Measurements from ENCODE around the gene LTB.

LTB gene

GRCh38 chr6:31582230-31582643 is at the start of gene LTB:
Gene LTB (minus strand): TSS chr6:31582424. CDS start chr6:31582417, 7 bp downstream.
- peak; percentile 70 for DNase-seq

GRCh38 chr6:31631681-31632278 is 49.6 kb upstream of the LTB start:
- DNase-seq: no peak

DNA sequence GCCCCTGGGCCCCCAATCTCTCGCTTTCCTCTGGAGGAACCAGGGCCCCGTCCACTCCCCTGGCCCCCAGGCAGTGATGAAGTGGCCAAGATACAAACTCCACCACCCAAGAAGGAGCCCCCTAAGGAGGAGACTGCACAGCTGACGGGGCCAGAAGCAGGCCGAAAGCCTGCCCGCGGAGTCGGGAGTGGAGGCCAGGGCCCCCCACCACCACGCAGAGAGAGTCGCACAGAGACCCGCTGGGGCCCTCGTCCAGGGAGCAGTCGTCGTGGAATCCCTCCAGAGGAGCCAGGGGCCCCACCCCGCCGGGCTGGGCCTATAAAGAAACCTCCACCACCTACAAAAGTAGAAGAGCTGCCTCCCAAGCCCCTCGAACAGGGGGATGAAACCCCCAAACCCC is 49.0 kb upstream of the LTB start:
- no peak for DNase-seq

- DNase-seq: no peak
These were observed 48.1 kb upstream of the LTB start for GRCh38 chr6:31630177-31630934.

GRCh38 chr6:31629014-31629413 is 46.8 kb upstream of the LTB start:
- DNase-seq: no peak

GRCh38 chr6:31627690-31628287 is 45.6 kb upstream of the LTB start:
- no peak for DNase-seq

DNA sequence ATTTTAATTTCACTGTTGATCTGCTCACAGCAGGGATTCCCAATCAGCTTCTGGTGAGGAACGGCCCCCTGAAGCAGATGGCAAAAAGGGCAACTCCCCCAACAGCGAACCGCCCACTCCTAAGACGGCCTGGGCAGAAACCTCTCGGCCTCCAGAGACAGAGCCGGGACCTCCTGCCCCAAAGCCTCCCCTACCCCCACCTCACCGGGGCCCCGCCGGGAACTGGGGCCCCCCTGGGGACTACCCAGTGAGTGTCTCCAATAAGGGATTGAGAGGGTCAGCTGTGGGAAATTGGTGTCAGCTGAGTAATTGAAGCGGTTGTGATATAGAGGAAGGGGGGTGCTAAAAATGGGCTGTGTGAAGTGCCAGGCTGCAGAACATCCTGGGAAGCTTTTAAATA is 44.7 kb upstream of the LTB start:
- DNase-seq: no peak

GRCh38 chr6:31624070-31624469 is 41.8 kb upstream of the LTB start:
- no peak for DNase-seq

DNA sequence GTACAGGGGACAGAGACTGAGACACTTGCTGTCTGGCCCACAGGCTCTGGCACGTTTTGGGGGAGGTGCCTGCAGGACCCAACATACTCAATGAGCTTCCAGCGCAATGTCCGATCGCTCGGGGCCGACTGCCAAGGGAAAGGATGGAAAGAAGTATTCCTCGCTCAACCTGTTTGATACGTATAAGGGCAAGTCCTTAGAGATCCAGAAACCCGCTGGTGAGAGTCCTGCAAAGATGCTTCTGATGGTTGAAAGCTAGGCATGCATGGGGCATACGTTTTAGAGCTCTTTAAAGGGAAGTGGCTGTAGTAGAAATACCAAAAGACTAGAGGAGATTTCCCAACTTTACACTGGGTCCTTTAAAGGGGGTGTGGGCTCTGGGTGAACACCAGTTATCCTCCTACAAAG is 40.5 kb upstream of the LTB start:
- no peak for DNase-seq

GRCh38 chr6:31621991-31622390 is 39.8 kb upstream of the LTB start:
- no peak for DNase-seq

GRCh38 chr6:31621320-31621939 is 39.2 kb upstream of the LTB start:
- no peak for DNase-seq

- DNase-seq: peak; percentile 100
These were observed 38.5 kb upstream of the LTB start, which contains the start of gene PRRC2A for GRCh38 chr6:31620586-31621319. Gene PRRC2A (plus strand): TSS chr6:31620715. CDS start chr6:31622790, 2,075 bp downstream.

DNA sequence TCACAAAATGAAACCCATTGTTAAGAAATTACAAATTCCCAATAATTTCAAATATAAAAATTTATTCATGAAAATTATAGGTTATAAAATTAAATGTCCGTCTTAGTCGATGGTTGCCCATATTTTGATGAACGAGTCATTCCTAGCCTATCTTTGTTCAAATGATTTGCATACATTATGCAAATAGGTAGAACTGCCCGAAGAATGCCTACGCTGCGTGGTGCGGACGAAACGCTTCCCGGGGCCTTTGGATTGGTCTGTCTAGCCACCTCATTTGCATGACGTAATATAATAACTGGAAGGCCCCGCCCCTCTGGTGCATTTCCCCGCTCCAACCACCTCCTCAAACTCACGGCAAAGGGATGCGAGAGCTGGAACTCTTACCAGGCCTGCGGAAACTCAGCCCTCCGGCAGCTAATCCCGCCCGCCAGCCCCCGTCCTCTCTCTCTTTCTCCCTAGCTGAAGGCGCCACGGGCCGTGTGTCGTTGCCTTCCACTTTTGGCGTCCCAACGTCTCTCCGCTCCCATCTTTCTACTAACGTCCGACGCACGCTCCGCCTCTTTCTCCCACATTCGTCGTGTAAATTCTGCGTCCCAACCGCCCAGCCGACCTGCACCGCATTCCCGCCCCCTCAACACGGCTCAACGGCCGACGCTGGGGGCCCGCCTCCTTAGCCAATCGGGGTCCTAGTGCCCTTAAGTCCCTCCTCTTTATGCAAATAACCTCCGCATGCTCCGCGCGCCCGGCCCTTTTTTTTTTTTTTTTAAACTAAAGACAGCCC is 37.8 kb upstream of the LTB start:
- peak; percentile 100 for DNase-seq

DNA sequence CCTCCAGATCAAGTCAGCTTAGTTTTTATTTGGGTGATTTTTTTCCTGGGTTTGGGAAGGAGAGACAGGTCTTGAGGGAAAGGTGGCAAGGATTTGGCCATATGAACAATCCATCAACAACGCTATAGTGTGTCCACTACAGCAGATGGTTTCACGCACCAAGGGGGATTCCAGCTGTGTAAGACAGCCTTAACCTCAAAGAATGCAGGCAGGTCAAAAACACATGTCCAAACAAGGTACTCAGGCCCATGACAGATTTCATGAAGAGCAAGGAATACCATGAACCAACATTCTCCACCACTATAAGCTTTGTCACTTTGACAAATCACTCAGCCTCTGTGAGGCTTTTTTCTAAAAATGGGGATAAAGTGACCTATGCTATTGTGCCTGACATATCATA is 34.8 kb upstream of the LTB start:
- no peak for DNase-seq

- DNase-seq: no peak
These were observed 33.5 kb upstream of the LTB start for GRCh38 chr6:31615748-31616147.

- DNase-seq: no peak
These were observed 32.7 kb upstream of the LTB start, which contains the start of gene AIF1 for GRCh38 chr6:31614684-31615578. Gene AIF1 (plus strand): TSS chr6:31615234. CDS start chr6:31615330, 96 bp downstream.

DNA sequence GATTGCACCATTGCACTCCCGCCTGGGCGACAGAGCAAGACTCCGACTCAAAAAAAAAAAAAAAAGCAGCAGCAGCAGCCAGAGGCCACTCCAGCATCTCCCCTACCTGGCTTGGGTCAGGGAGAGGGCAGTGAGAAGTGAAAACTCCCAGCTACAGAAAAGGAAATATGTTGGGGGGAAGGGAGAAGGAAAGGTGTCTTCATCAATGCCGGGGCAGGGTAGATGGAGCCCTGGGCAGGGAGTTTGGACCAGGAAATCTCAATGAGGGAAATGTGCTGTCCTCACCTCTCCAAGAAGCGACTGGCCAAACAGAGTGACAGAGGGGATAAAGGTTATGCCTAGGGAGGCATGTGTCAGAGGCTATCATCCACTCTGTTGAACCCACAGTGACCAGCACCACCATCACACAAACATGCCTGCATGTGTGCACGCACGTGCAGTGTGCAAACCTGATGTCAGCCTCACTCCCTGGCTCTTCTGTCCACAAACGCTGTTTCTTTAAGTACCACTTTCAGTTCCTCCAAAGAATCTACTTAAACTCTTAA is 31.9 kb upstream of the LTB start:
- DNase-seq: no peak

DNA sequence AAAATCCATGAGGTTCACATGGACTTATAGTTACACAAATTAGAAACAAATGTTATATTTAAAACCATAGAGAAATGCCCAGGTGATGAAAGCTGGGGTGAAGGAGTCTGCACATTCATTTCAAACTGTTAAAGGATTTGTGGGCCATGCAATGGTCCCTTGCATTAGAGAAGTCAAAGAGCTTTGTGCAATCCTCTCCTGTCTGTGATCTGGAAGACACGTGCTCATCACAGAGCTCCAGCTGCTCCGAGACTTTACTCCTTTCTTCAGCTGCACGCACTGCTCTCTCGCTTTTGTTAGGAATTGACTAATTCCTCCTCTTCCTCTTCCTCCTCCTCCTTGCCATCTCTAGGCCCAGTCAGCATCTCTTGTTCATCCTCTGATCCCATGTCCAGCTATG is 28.7 kb upstream of the LTB start:
- no peak for DNase-seq

DNA sequence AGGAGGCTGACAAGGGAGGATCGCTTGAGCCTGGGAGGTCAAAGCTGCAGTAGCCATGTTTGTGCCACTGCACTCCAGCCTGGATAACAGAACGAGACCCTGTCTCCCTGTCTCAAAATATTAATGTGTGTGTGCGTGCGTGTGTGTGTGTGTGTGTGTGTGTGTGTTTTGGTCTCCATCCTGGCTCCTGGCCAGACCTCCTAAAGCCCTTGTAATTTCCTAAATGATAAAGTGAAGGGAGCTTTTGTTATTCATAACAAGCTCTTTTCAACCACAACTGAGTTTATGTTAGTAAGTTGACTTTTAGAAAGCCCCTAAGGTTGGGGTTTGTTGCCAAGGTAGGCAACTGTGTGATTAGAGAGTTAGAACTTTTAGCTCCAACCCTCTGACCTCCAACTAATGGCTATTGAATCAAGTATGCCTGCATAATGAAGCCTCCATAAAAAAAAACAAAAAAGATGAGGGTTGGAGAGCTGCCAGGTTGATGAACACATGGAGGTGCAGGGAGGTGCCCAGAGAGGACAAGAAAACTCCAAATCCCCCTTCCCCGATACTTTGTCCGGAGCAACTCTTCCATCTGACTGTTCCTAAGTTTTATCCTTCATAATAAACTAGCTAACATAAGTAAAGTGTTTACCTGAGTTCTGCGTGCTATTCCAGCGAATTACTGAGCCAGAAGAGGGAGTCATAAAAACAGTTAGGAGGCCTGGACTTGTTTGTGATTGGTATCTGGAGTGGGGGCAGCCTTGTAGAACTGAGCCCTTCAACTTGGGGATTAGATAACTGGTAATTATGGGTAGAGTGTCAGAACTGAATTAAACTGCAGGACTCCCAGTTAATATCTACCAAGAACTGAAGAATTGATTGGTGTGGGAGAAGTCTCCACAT is 27.5 kb upstream of the LTB start:
- DNase-seq: no peak

GRCh38 chr6:31607317-31607716 is 25.1 kb upstream of the LTB start:
- no peak for DNase-seq

Data from NK-92 treated with Interleukin-12 subunit alpha and Interleukin-12 subunit beta, amount 100 ng/mL, for 24 hours (cell line).